Natural killer cell treated with Interleukin-12 subunit alpha and Interleukin-12 subunit beta and Interleukin-15 and Interleukin-18, amount 100 ng/mL, for 72 hours (primary cell): Measurements from ENCODE around the gene BCR. TPM values are rescaled to one million over a fixed set of nuclear protein-coding genes. Genes with fewer than 3 reads are reported as not detected.
"Not testable (repeated sequence)": the region's sequence is repeated elsewhere in the genome, so short reads cannot be mapped to it uniquely, and the experiment has no call there.

ENCODE experiments used
- ATAC-seq, 2 donors: fragments of 150-1000 bp; cut with Tn5 transposase in 1 of 2; sonication (Bioruptor Pico), chemical (Tn5 transposase) in 1 of 2; 2 replicates each; pipeline ENCODE4 v1.10.0; 2021
- DNase-seq: peaks from one replicate; pipeline ENCODE4 v3.0.0; 2022; ENCODE audit warnings: low spot score
- H3K27ac Mint-ChIP-seq, 2 donors: 1 replicate in 1 of 2; 2 replicates in 1 of 2; pipeline ENCODE4 v1.8.0; 2022; ENCODE audit warnings: mixed read lengths in 2 of 2, mild to moderate bottlenecking in 1 of 2, moderate library complexity in 1 of 2
- H3K27me3 Mint-ChIP-seq, 2 donors: 1 replicate in 1 of 2; 2 replicates in 1 of 2; pipeline ENCODE4 v1.8.0; 2022; ENCODE audit warnings: mixed read lengths in 2 of 2
- H3K36me3 Mint-ChIP-seq: one replicate; pipeline ENCODE4 v1.8.0; 2022; ENCODE audit warnings: mixed read lengths
- H3K4me1 Mint-ChIP-seq, 2 donors: 1 replicate in 1 of 2; 2 replicates in 1 of 2; pipeline ENCODE4 v1.8.0; 2022; ENCODE audit warnings: low read depth in 2 of 2, mixed read lengths in 2 of 2, mild to moderate bottlenecking in 1 of 2
- H3K4me3 Mint-ChIP-seq: one replicate; pipeline ENCODE4 v1.8.0; 2022; ENCODE audit warnings: mixed read lengths
- H3K9me3 Mint-ChIP-seq: 2 replicates; pipeline ENCODE4 v1.8.0; 2022; ENCODE audit warnings: mixed read lengths
- total RNA-seq, 2 donors: library from RNA; stranded (reverse); gene quantifications; one replicate each; pipeline ENCODE4 v1.2.3, GENCODE V29; 2022

BCR gene
- total RNA-seq, 2 donors from 2014 or later = 55.4 to 65.8 TPM

- H3K36me3 Mint-ChIP-seq = no peaks in the 10 kb centered on the region
- H3K4me3 Mint-ChIP-seq = no peak overlapping the region
- no peak for DNase-seq
- no peaks in the 10 kb centered on the region for H3K27me3 Mint-ChIP-seq
- no peak overlapping the region for H3K27ac Mint-ChIP-seq
- H3K9me3 Mint-ChIP-seq = no peaks in the 10 kb centered on the region
- H3K4me1 Mint-ChIP-seq = peaks cover 0 to 3% of the 10 kb centered on the region in 2 donors
- no peak for ATAC-seq
Observed at GRCh38 chr22:23292453-23293350, 112.4 kb downstream of the BCR start.

- DNase-seq (no peak), ATAC-seq (no peak)
- Mint-ChIP-seq H3K36me3 (no peaks in the 10 kb centered on the region), H3K27ac (no peak overlapping the region), H3K9me3 (no peaks in the 10 kb centered on the region), H3K27me3 (no peaks in the 10 kb centered on the region), H3K4me3 (no peak overlapping the region), H3K4me1 (peaks cover 0 to 6% of the 10 kb centered on the region in 2 donors)
Observed at GRCh38 chr22:23293720-23294119, 113.4 kb downstream of the BCR start.

GRCh38 chr22:23294221-23294620 lies 113.9 kb downstream of the BCR start:
- H3K4me3 Mint-ChIP-seq = no peak overlapping the region
- H3K27me3 Mint-ChIP-seq = no peaks in the 10 kb centered on the region
- H3K27ac Mint-ChIP-seq = no peak overlapping the region
- DNase-seq (no peak), ATAC-seq (no peak)
- H3K36me3 Mint-ChIP-seq = no peaks in the 10 kb centered on the region
- H3K4me1 Mint-ChIP-seq = peaks cover 0 to 6% of the 10 kb centered on the region in 2 donors
- no peaks in the 10 kb centered on the region for H3K9me3 Mint-ChIP-seq

GRCh38 chr22:23300476-23300875 lies 120.2 kb downstream of the BCR start:
- H3K27me3 Mint-ChIP-seq = no peaks in the 10 kb centered on the region
- no peak overlapping the region for H3K27ac Mint-ChIP-seq
- H3K9me3 Mint-ChIP-seq = no peaks in the 10 kb centered on the region
- H3K36me3 Mint-ChIP-seq = no peaks in the 10 kb centered on the region
- no peak overlapping the region for H3K4me3 Mint-ChIP-seq
- ATAC-seq (no peak), DNase-seq (no peak)
- H3K4me1 Mint-ChIP-seq = peaks cover 5 to 11% of the 10 kb centered on the region in 2 donors

- ATAC-seq = no peak
- no peaks in the 10 kb centered on the region for H3K9me3 Mint-ChIP-seq
- DNase-seq = no peak
- no peaks in the 10 kb centered on the region for H3K27me3 Mint-ChIP-seq
- no peaks in the 10 kb centered on the region for H3K36me3 Mint-ChIP-seq
- no peak overlapping the region for H3K4me3 Mint-ChIP-seq
- H3K27ac Mint-ChIP-seq = peak overlapping the region in 1 of 2 donors; percentile 49
- peaks cover 5 to 11% of the 10 kb centered on the region in 2 donors for H3K4me1 Mint-ChIP-seq
Observed at GRCh38 chr22:23301591-23301990, 121.3 kb downstream of the BCR start.

GRCh38 chr22:23302171-23303002 lies 122.1 kb downstream of the BCR start:
- DNase-seq = no peak
- Mint-ChIP-seq H3K36me3 (no peaks in the 10 kb centered on the region), H3K27ac (no peak overlapping the region), H3K4me1 (peaks cover 5 to 11% of the 10 kb centered on the region in 2 donors), H3K27me3 (no peaks in the 10 kb centered on the region), H3K9me3 (no peaks in the 10 kb centered on the region), H3K4me3 (no peak overlapping the region)
- ATAC-seq = no peak

- ATAC-seq (no peak), DNase-seq (no peak)
- H3K9me3 Mint-ChIP-seq = no peaks in the 10 kb centered on the region
- no peaks in the 10 kb centered on the region for H3K27me3 Mint-ChIP-seq
- H3K27ac Mint-ChIP-seq = no peak overlapping the region
- H3K36me3 Mint-ChIP-seq = no peaks in the 10 kb centered on the region
- no peak overlapping the region for H3K4me3 Mint-ChIP-seq
- peaks cover 5 to 7% of the 10 kb centered on the region in 2 donors for H3K4me1 Mint-ChIP-seq
Observed at GRCh38 chr22:23305321-23305910, 125.1 kb downstream of the BCR start.

GRCh38 chr22:23305922-23306374 lies 125.6 kb downstream of the BCR start:
- DNase-seq (no peak), ATAC-seq (no peak)
- H3K27ac Mint-ChIP-seq = no peak overlapping the region

GRCh38 chr22:23306438-23306921 lies 126.2 kb downstream of the BCR start:
- Mint-ChIP-seq H3K4me1 (peaks cover 1 to 2% of the 10 kb centered on the region in 2 donors), H3K27ac (no peak overlapping the region), H3K36me3 (no peaks in the 10 kb centered on the region), H3K4me3 (no peak overlapping the region), H3K9me3 (no peaks in the 10 kb centered on the region), H3K27me3 (no peaks in the 10 kb centered on the region)
- no peak for ATAC-seq
- no peak for DNase-seq

More at GRCh38 chr22:23305922-23306374, 125.6 kb downstream of the BCR start:
- Mint-ChIP-seq H3K36me3 (no peaks in the 10 kb centered on the region), H3K4me1 (peaks cover 4 to 5% of the 10 kb centered on the region in 2 donors), H3K27me3 (no peaks in the 10 kb centered on the region), H3K9me3 (no peaks in the 10 kb centered on the region), H3K4me3 (no peak overlapping the region)

- no peaks in the 10 kb centered on the region for H3K4me1 Mint-ChIP-seq
- H3K4me3 Mint-ChIP-seq = no peak overlapping the region
- DNase-seq (no peak), ATAC-seq (no peak)
- H3K36me3 Mint-ChIP-seq = no peaks in the 10 kb centered on the region
- H3K27ac Mint-ChIP-seq = no peak overlapping the region
- H3K9me3 Mint-ChIP-seq = no peaks in the 10 kb centered on the region
- no peaks in the 10 kb centered on the region for H3K27me3 Mint-ChIP-seq
Observed at GRCh38 chr22:23306926-23307325, 126.6 kb downstream of the BCR start.

- not testable (repeated sequence) for H3K4me3 Mint-ChIP-seq, DNase-seq, H3K27me3 Mint-ChIP-seq, H3K36me3 Mint-ChIP-seq, ATAC-seq, H3K4me1 Mint-ChIP-seq, H3K9me3 Mint-ChIP-seq, H3K27ac Mint-ChIP-seq
Observed at GRCh38 chr22:23307511-23307910, 127.2 kb downstream of the BCR start.

- H3K27ac Mint-ChIP-seq, H3K27me3 Mint-ChIP-seq, DNase-seq, H3K4me1 Mint-ChIP-seq, H3K4me3 Mint-ChIP-seq, H3K36me3 Mint-ChIP-seq, H3K9me3 Mint-ChIP-seq, ATAC-seq: not testable (repeated sequence)
Observed at GRCh38 chr22:23309261-23309660, 129.0 kb downstream of the BCR start.

GRCh38 chr22:23310443-23311097 lies 130.3 kb downstream of the BCR start:
- not testable (repeated sequence) for ATAC-seq, H3K9me3 Mint-ChIP-seq, H3K27me3 Mint-ChIP-seq, H3K27ac Mint-ChIP-seq, H3K4me1 Mint-ChIP-seq, H3K36me3 Mint-ChIP-seq, DNase-seq, H3K4me3 Mint-ChIP-seq
